Upper lobe of right lung (tissue), 1 donor: ENCODE data around the gene WDR62. TPM values are rescaled to one million over a fixed set of nuclear protein-coding genes. Genes with fewer than 3 reads are reported as not detected.
"Not testable (repeated sequence)": the region's sequence is repeated elsewhere in the genome, so short reads cannot be mapped to it uniquely, and the experiment has no call there.

Experiments used
- ATAC-seq: fragments of 200-7000 bp; cut with Tn5 transposase; one replicate; pipeline ENCODE4 v1.9.1; 2020; ENCODE audit warnings: mild to moderate bottlenecking, moderate library complexity
- DNase-seq: peaks from one replicate; pipeline ENCODE4 v3.0.0-alpha.2; 2020
- H3K27ac ChIP-seq: fragments of 200-600 bp; one replicate; pipeline ENCODE4 v1.8.0; 2022
- H3K27me3 ChIP-seq: fragments of 200-600 bp; one replicate; pipeline ENCODE4 v1.8.0; 2022; ENCODE audit warnings: mild to moderate bottlenecking
- H3K36me3 ChIP-seq: fragments of 200-600 bp; one replicate; pipeline ENCODE4 v1.8.0; 2022
- H3K4me1 ChIP-seq: fragments of 200-600 bp; one replicate; pipeline ENCODE4 v1.8.0; 2022
- H3K4me3 ChIP-seq: fragments of 200-600 bp; one replicate; pipeline ENCODE4 v1.8.0; 2022; ENCODE audit warnings: mild to moderate bottlenecking
- H3K9me3 ChIP-seq: fragments of 200-600 bp; one replicate; pipeline ENCODE4 v1.8.0; 2022
- CTCF ChIP-seq: fragments of 200-600 bp; IDR thresholded peaks from one replicate; pipeline ENCODE4 v1.8.0; 2022; ENCODE audit warnings: antibody characterized with exemption
- intact Hi-C: fragments of 100-400 bp; cut with DNase I; formaldehyde crosslinking; loops from one replicate; pipeline ENCODE4 v1.11.0; 2022
- total RNA-seq: library from RNA; stranded (reverse); fragmentation: NEBNext Ultra II Directional; extraction: Animal tissue kit (Norgen Biotek cat#: 25700); gene quantifications from one replicate; pipeline ENCODE4 v1.2.1, GENCODE V29; 2021
- donor health status: DM: no; HTN: yes; CAD: no; lungs with severe emphysema.

Gene WDR62
- total RNA-seq, 1 donor from 2014 or later, result 0.93 TPM

- Histone ChIP-seq H3K27ac (no peak overlapping the region), H3K4me3 (no peak overlapping the region), H3K9me3 (no peaks in the 10 kb centered on the region), H3K36me3 (peaks cover 58% of the 10 kb centered on the region), H3K27me3 (no peaks in the 10 kb centered on the region), H3K4me1 (peaks cover 12% of the 10 kb centered on the region)
- DNase-seq (no peak), ATAC-seq (no peak)
- intact Hi-C loops, result no loop called here
- no peak for TF ChIP-seq CTCF
Observed at GRCh38 chr19:36120092-36120983, 65.6 kb downstream of the WDR62 start.

- Histone ChIP-seq H3K36me3 (peaks cover 64% of the 10 kb centered on the region), H3K27ac (no peak overlapping the region), H3K4me1 (peaks cover 11% of the 10 kb centered on the region), H3K9me3 (no peaks in the 10 kb centered on the region), H3K27me3 (no peaks in the 10 kb centered on the region), H3K4me3 (no peak overlapping the region)
- ATAC-seq, result no peak
- DNase-seq, result no peak
- intact Hi-C loops, result no loop called here
- TF ChIP-seq CTCF, result no peak
Observed at GRCh38 chr19:36120984-36121358, 66.3 kb downstream of the WDR62 start.

- H3K4me1 ChIP-seq, result peaks cover 4% of the 10 kb centered on the region
- H3K27ac ChIP-seq, result no peak overlapping the region
- no peak overlapping the region for H3K4me3 ChIP-seq
- ATAC-seq (no peak), DNase-seq (no peak)
- H3K9me3 ChIP-seq, result no peaks in the 10 kb centered on the region
- no peak for TF ChIP-seq CTCF
- intact Hi-C loops, result no loop called here
- H3K36me3 ChIP-seq, result peaks cover 65% of the 10 kb centered on the region
- no peaks in the 10 kb centered on the region for H3K27me3 ChIP-seq
Observed at GRCh38 chr19:36121486-36122124, 66.9 kb downstream of the WDR62 start.

GRCh38 chr19:36125557-36125956 lies 70.9 kb downstream of the WDR62 start:
- Histone ChIP-seq H3K36me3 (peaks cover 43% of the 10 kb centered on the region), H3K4me1 (peaks cover 15% of the 10 kb centered on the region), H3K27ac (no peak overlapping the region), H3K27me3 (no peaks in the 10 kb centered on the region), H3K4me3 (no peak overlapping the region), H3K9me3 (no peaks in the 10 kb centered on the region)
- ATAC-seq (no peak), DNase-seq (no peak)
- no peak for TF ChIP-seq CTCF
- intact Hi-C loops, result loop anchor here (5.0 kb wide), 1 partner anchor 42 kb away; no protein-coding TSS in a partner anchor

GRCh38 chr19:36128392-36128736 lies 73.7 kb downstream of the WDR62 start:
- Histone ChIP-seq H3K27ac (peak overlapping the region; percentile 89), H3K27me3 (no peaks in the 10 kb centered on the region), H3K4me1 (peaks cover 18% of the 10 kb centered on the region), H3K9me3 (no peaks in the 10 kb centered on the region), H3K4me3 (peak overlapping the region; percentile 51), H3K36me3 (peaks cover 22% of the 10 kb centered on the region)
- DNase-seq (no peak), ATAC-seq (peak; percentile 34)
- intact Hi-C loops, result loop anchor here (5.0 kb wide), 1 partner anchor 39 kb away; no protein-coding TSS in a partner anchor
- TF ChIP-seq CTCF, result no peak

- H3K4me3 ChIP-seq, ATAC-seq, H3K27me3 ChIP-seq, intact Hi-C loops, H3K36me3 ChIP-seq, H3K9me3 ChIP-seq: not testable (repeated sequence)
- peak overlapping the region; percentile 42 for H3K27ac ChIP-seq
- peak; percentile 81 for DNase-seq
- H3K4me1 ChIP-seq, result peaks cover 18% of the 10 kb centered on the region
Observed at GRCh38 chr19:36131221-36131620, 76.5 kb downstream of the WDR62 start.

GRCh38 chr19:36134867-36135266 lies 80.2 kb downstream of the WDR62 start:
- H3K27me3 ChIP-seq, H3K27ac ChIP-seq, H3K36me3 ChIP-seq, DNase-seq, H3K9me3 ChIP-seq, ATAC-seq, H3K4me3 ChIP-seq, intact Hi-C loops: not testable (repeated sequence)
- peaks cover 24% of the 10 kb centered on the region for H3K4me1 ChIP-seq
